ENCODE results near the gene INTS4. TPM values are rescaled to one million over a fixed set of nuclear protein-coding genes. Genes with fewer than 3 reads are reported as not detected.
"Not testable (repeated sequence)": the region's sequence is repeated elsewhere in the genome, so short reads cannot be mapped to it uniquely, and the experiment has no call there.

The INTS4 gene
- total RNA-seq, 1 experiment from 2014 or later, result 86.7 TPM

- intact Hi-C loops (cut with micrococcal nuclease; ENCODE audit: unreplicated experiment), result loop anchor here (10.0 kb wide), 1 partner anchor 225 kb away; no protein-coding TSS in a partner anchor
- BruUV-seq (replicated peaks); H3K27me3 Mint-ChIP-seq (ENCODE audit: insufficient read depth, unreplicated experiment); H3K27me3 ChIP-seq (replicated peaks; ENCODE audit: control insufficient read depth, insufficient read depth, low read length); H3K36me3 ChIP-seq (ENCODE audit: control insufficient read depth, insufficient read depth, low read length); H3K4me1 Mint-ChIP-seq (ENCODE audit: low read depth, unreplicated experiment); DNase-seq; H3K4me3 ChIP-seq (ENCODE audit: low read depth, low read length); H3K9me3 ChIP-seq; CTCF ChIA-PET; H3K27ac Mint-ChIP-seq (ENCODE audit: unreplicated experiment); H3K9me3 Mint-ChIP-seq (ENCODE audit: unreplicated experiment); POLR2A ChIA-PET; H3K4me3 Mint-ChIP-seq (ENCODE audit: unreplicated experiment); H3K4me1 ChIP-seq: not testable (repeated sequence)
- H3K36me3 Mint-ChIP-seq (ENCODE audit: insufficient read depth, unreplicated experiment), result peaks cover 77% of the 10 kb centered on the region
Measured at GRCh38 chr11:77890100-77890614, 104.3 kb downstream of the INTS4 start.

DNA sequence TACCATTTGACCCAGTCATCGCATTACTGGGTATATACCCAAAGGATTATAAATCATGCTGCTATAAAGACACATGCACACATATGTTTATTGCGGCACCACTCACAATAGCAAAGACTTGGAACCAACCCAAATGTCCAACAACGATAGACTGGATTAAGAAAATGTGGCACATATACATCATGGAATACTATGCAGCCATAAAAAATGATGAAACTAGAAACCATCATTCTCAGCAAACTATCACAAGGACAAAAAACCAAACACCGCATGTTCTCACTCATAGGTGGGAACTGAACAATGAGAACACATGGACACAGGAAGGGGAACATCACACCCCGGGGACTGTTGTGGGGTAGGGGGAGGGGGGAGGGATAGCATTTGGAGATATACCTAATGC, 105.4 kb downstream of the INTS4 start:
- BruUV-seq (replicated peaks); POLR2A ChIA-PET; H3K4me1 ChIP-seq; H3K36me3 ChIP-seq (ENCODE audit: control insufficient read depth, insufficient read depth, low read length); H3K27ac Mint-ChIP-seq (ENCODE audit: unreplicated experiment); H3K4me3 Mint-ChIP-seq (ENCODE audit: unreplicated experiment); H3K4me1 Mint-ChIP-seq (ENCODE audit: low read depth, unreplicated experiment); H3K9me3 ChIP-seq; CTCF ChIA-PET; H3K27me3 Mint-ChIP-seq (ENCODE audit: insufficient read depth, unreplicated experiment); H3K9me3 Mint-ChIP-seq (ENCODE audit: unreplicated experiment); H3K27me3 ChIP-seq (replicated peaks; ENCODE audit: control insufficient read depth, insufficient read depth, low read length); DNase-seq; intact Hi-C loops (cut with micrococcal nuclease; ENCODE audit: unreplicated experiment); H3K4me3 ChIP-seq (ENCODE audit: low read depth, low read length): not testable (repeated sequence)
- H3K36me3 Mint-ChIP-seq (ENCODE audit: insufficient read depth, unreplicated experiment), result peaks cover 81% of the 10 kb centered on the region

DNA sequence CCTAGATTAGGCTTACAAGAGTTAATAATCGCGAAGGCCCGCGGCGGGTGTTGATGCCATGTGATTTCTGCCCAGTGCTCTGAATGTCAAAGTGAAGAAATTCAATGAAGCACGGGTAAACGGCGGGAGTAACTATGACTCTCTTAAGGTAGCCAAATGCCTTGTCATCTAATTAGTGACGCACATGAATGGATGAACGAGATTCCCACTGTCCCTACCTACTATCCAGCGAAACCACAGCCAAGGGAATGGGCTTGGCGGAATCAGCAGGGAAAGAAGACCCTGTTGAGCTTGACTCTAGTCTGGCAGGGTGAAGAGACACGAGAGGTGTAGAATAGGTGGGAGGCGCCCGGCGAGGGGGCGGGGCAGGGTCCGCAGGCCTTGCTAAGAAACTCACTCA, 108.1 kb downstream of the INTS4 start:
- TF ChIP-seq, protein P1, sequence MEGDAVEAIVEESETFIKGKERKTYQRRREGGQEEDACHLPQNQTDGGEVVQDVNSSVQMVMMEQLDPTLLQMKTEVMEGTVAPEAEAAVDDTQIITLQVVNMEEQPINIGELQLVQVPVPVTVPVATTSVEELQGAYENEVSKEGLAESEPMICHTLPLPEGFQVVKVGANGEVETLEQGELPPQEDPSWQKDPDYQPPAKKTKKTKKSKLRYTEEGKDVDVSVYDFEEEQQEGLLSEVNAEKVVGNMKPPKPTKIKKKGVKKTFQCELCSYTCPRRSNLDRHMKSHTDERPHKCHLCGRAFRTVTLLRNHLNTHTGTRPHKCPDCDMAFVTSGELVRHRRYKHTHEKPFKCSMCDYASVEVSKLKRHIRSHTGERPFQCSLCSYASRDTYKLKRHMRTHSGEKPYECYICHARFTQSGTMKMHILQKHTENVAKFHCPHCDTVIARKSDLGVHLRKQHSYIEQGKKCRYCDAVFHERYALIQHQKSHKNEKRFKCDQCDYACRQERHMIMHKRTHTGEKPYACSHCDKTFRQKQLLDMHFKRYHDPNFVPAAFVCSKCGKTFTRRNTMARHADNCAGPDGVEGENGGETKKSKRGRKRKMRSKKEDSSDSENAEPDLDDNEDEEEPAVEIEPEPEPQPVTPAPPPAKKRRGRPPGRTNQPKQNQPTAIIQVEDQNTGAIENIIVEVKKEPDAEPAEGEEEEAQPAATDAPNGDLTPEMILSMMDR (IDR thresholded peaks at IDR 0.05; ENCODE audit: insufficient read depth in 1 of 2, low read depth in 1 of 2, low read length in 1 of 2, severe bottlenecking in 1 of 2, unreplicated experiment in 1 of 2), result no peak
- no peaks in the 10 kb centered on the region for H3K4me1 Mint-ChIP-seq (ENCODE audit: low read depth, unreplicated experiment)
- Histone ChIP-seq H3K27me3 (replicated peaks; ENCODE audit: control insufficient read depth, insufficient read depth, low read length) (no peaks in the 10 kb centered on the region), H3K36me3 (ENCODE audit: control insufficient read depth, insufficient read depth, low read length) (peaks cover 1% of the 10 kb centered on the region), H3K4me1 (no peaks in the 10 kb centered on the region), H3K4me3 (ENCODE audit: low read depth, low read length) (no peak overlapping the region), H3K9me3 (no peaks in the 10 kb centered on the region)
- no peak overlapping the region for H3K4me3 Mint-ChIP-seq (ENCODE audit: unreplicated experiment)
- ChIA-PET POLR2A (no interaction called here), CTCF (no interaction called here)
- no peak for DNase-seq
- intact Hi-C loops (cut with micrococcal nuclease; ENCODE audit: unreplicated experiment), result no loop called here
- BruUV-seq (replicated peaks), result no TSS peak
- no peaks in the 10 kb centered on the region for H3K27me3 Mint-ChIP-seq (ENCODE audit: insufficient read depth, unreplicated experiment)
- H3K27ac Mint-ChIP-seq (ENCODE audit: unreplicated experiment), result no peak overlapping the region
- peaks cover 64% of the 10 kb centered on the region for H3K36me3 Mint-ChIP-seq (ENCODE audit: insufficient read depth, unreplicated experiment)
- no peaks in the 10 kb centered on the region for H3K9me3 Mint-ChIP-seq (ENCODE audit: unreplicated experiment)

DNA sequence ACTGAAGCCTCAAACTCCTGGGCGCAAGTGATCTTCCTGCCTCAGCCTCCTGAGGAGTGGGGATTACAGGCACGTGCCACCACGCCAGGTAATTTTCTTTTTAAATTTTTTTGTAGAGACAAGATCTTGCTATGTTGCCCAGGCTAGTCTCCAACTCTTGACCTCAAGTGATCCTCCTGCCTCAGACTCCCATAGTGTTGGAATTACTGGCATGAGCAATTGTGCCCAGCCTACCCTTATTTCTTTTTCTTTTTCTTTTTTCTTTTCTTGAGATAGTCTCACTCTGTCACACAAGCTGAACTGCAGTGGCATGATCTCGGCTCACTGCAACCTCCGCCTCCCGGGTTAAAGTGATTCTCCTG, 109.7 kb downstream of the INTS4 start:
- DNase-seq, result no peak
- no TSS peak for BruUV-seq (replicated peaks)
- POLR2A ChIA-PET, result no interaction called here

More for the DNA sequence above, 109.7 kb downstream of the INTS4 start:
- no peaks in the 10 kb centered on the region for H3K9me3 ChIP-seq
- H3K9me3 Mint-ChIP-seq (ENCODE audit: unreplicated experiment), result no peaks in the 10 kb centered on the region
- H3K36me3 Mint-ChIP-seq (ENCODE audit: insufficient read depth, unreplicated experiment), result peaks cover 64% of the 10 kb centered on the region
- peaks cover 2% of the 10 kb centered on the region for H3K36me3 ChIP-seq (ENCODE audit: control insufficient read depth, insufficient read depth, low read length)
- no peak overlapping the region for H3K27ac Mint-ChIP-seq (ENCODE audit: unreplicated experiment)
- intact Hi-C loops (cut with micrococcal nuclease; ENCODE audit: unreplicated experiment), result no loop called here
- H3K27me3 Mint-ChIP-seq (ENCODE audit: insufficient read depth, unreplicated experiment), result no peaks in the 10 kb centered on the region
- no peaks in the 10 kb centered on the region for H3K4me1 ChIP-seq
- no peak overlapping the region for H3K4me3 ChIP-seq (ENCODE audit: low read depth, low read length)
- H3K4me3 Mint-ChIP-seq (ENCODE audit: unreplicated experiment), result no peak overlapping the region
- H3K4me1 Mint-ChIP-seq (ENCODE audit: low read depth, unreplicated experiment), result no peaks in the 10 kb centered on the region
- CTCF ChIA-PET, result no interaction called here
- H3K27me3 ChIP-seq (replicated peaks; ENCODE audit: control insufficient read depth, insufficient read depth, low read length), result no peaks in the 10 kb centered on the region
- TF ChIP-seq, protein P1 (IDR thresholded peaks at IDR 0.05; ENCODE audit: insufficient read depth in 1 of 2, low read depth in 1 of 2, low read length in 1 of 2, severe bottlenecking in 1 of 2, unreplicated experiment in 1 of 2), result no peak
